HEK293 (cell line): ENCODE results near the gene RAB11FIP3.
A peak's percentile ranks its signal among the peaks of the same experiment; 100 is the strongest.

Source experiments
- CTCF ChIA-PET: fragments of 350-600 bp; formaldehyde crosslinking; extraction: SDS; loops from one replicate; lab custom pipeline; 2021; ENCODE audit warnings: antibody characterized with exemption; lab: Yijun Ruan, JAX
- POLR2A ChIA-PET: fragments of 300-600 bp; formaldehyde crosslinking; extraction: SDS; loops from one replicate; lab custom pipeline; 2020; ENCODE audit warnings: antibody characterized with exemption, inconsistent platforms; lab: Yijun Ruan, JAX
- H3K27ac ChIP-seq: fragments of 200-500 bp; sonication (Bioruptor generic); 2 replicates; pipeline ENCODE4 v1.5.1; 2014; ENCODE audit warnings: low read depth, low read length, control low read depth, inconsistent platforms; ENCODE audit errors: extremely low read depth
- H3K36me3 ChIP-seq, 2 experiments: fragments of 200-500 bp in 1 of 2; sonication (Bioruptor generic) in 1 of 2; 1 replicate in 1 of 2; 2 replicates in 1 of 2; pipeline ENCODE4 v1.5.1; 2014 to 2017; ENCODE audit warnings: inconsistent platforms in 2 of 2, low read length in 2 of 2; ENCODE audit not compliant: control insufficient read depth in 2 of 2, insufficient read depth in 1 of 2
- H3K4me1 ChIP-seq: fragments of 200-500 bp; sonication (Bioruptor generic); 2 replicates; pipeline ENCODE4 v1.5.1; 2014; ENCODE audit warnings: mild to moderate bottlenecking, low read length, inconsistent platforms; ENCODE audit not compliant: control insufficient read depth, insufficient read depth
- H3K4me3 ChIP-seq: 2 replicates; pipeline ENCODE4 v1.5.1; 2011; ENCODE audit warnings: low read depth, mild to moderate bottlenecking, control low read depth, low read length, moderate library complexity
- H3K9me3 ChIP-seq: fragments of 200-500 bp; sonication (Bioruptor generic); 2 replicates; pipeline ENCODE4 v1.5.1; 2014; ENCODE audit warnings: low read depth, low read length, inconsistent platforms; ENCODE audit not compliant: control insufficient read depth, insufficient read depth
- HIC1 ChIP-seq: fragments of 450-650 bp; formaldehyde crosslinking; IDR thresholded peaks from 2 replicates; pipeline ENCODE4 v1.5.1; 2016; ENCODE audit warnings: missing biosample characterization, missing genetic modification characterization
- IKZF3 ChIP-seq: fragments of 450-650 bp; IDR thresholded peaks from 2 replicates; pipeline ENCODE4 v1.5.0; 2018; ENCODE audit warnings: missing biosample characterization, mild to moderate bottlenecking, missing genetic modification characterization, moderate library complexity
- KLF1 ChIP-seq: fragments of 450-650 bp; formaldehyde crosslinking; IDR thresholded peaks from 2 replicates; pipeline ENCODE4 v1.5.1; 2016; ENCODE audit warnings: missing biosample characterization, missing genetic modification characterization
- PRDM2 ChIP-seq: fragments of 450-650 bp; formaldehyde crosslinking; IDR thresholded peaks from 2 replicates; pipeline ENCODE4 v1.5.1; 2016; ENCODE audit warnings: missing biosample characterization, missing genetic modification characterization, borderline replicate concordance
- PRDM6 ChIP-seq: fragments of 450-650 bp; formaldehyde crosslinking; IDR thresholded peaks from 2 replicates; pipeline ENCODE4 v1.5.1; 2017; ENCODE audit warnings: missing biosample characterization, missing genetic modification characterization
- RBAK ChIP-seq: fragments of 450-650 bp; formaldehyde crosslinking; IDR thresholded peaks from 2 replicates; pipeline ENCODE4 v1.5.1; 2016; ENCODE audit warnings: missing biosample characterization, missing genetic modification characterization
- ZBTB11 ChIP-seq: fragments of 450-650 bp; formaldehyde crosslinking; conservative IDR thresholded peaks from 2 replicates; pipeline ENCODE4 v1.5.1; 2016; ENCODE audit warnings: low read depth, missing biosample characterization, missing genetic modification characterization
- ZBTB17 ChIP-seq: fragments of 450-650 bp; formaldehyde crosslinking; IDR thresholded peaks from 2 replicates; pipeline ENCODE4 v1.5.1; 2016; ENCODE audit warnings: missing biosample characterization, missing genetic modification characterization
- ZBTB7A ChIP-seq: fragments of 450-650 bp; formaldehyde crosslinking; IDR thresholded peaks from 2 replicates; pipeline ENCODE4 v1.5.1; 2016; ENCODE audit warnings: low read depth, missing biosample characterization, missing genetic modification characterization
- ZEB2 ChIP-seq: fragments of 450-650 bp; formaldehyde crosslinking; IDR thresholded peaks from 2 replicates; pipeline ENCODE4 v1.5.1; 2016; ENCODE audit warnings: missing biosample characterization, missing genetic modification characterization
- ZIC2 ChIP-seq: fragments of 450-650 bp; formaldehyde crosslinking; IDR thresholded peaks from 2 replicates; pipeline ENCODE4 v1.5.1; 2016; ENCODE audit warnings: missing biosample characterization, missing genetic modification characterization
- ZNF146 ChIP-seq: fragments of 450-650 bp; formaldehyde crosslinking; IDR thresholded peaks from 2 replicates; pipeline ENCODE4 v1.5.1; 2016; ENCODE audit warnings: missing biosample characterization, missing genetic modification characterization
- ZNF223 ChIP-seq: fragments of 450-650 bp; formaldehyde crosslinking; IDR thresholded peaks from 2 replicates; pipeline ENCODE4 v1.5.1; 2016; ENCODE audit warnings: missing biosample characterization, missing genetic modification characterization
- ZNF354C ChIP-seq: fragments of 450-650 bp; formaldehyde crosslinking; IDR thresholded peaks from 2 replicates; pipeline ENCODE4 v1.5.1; 2016; ENCODE audit warnings: missing biosample characterization, missing genetic modification characterization, low read depth, borderline replicate concordance
- ZNF423 ChIP-seq: fragments of 450-650 bp; formaldehyde crosslinking; IDR thresholded peaks from 2 replicates; pipeline ENCODE4 v1.5.1; 2016; ENCODE audit warnings: missing biosample characterization, missing genetic modification characterization
- ZNF501 ChIP-seq: fragments of 450-650 bp; formaldehyde crosslinking; IDR thresholded peaks from 2 replicates; pipeline ENCODE4 v1.5.1; 2016; ENCODE audit warnings: missing biosample characterization, missing genetic modification characterization
- ZNF530 ChIP-seq: fragments of 450-650 bp; formaldehyde crosslinking; IDR thresholded peaks from 2 replicates; pipeline ENCODE4 v1.5.1; 2016; ENCODE audit warnings: low read depth, missing biosample characterization, missing genetic modification characterization
- ZNF654 ChIP-seq: fragments of 450-650 bp; formaldehyde crosslinking; IDR thresholded peaks from 2 replicates; pipeline ENCODE4 v1.5.1; 2016; ENCODE audit warnings: low read depth, missing biosample characterization, missing genetic modification characterization
- ZNF701 ChIP-seq: fragments of 450-650 bp; formaldehyde crosslinking; IDR thresholded peaks from 2 replicates; pipeline ENCODE4 v1.5.1; 2016; ENCODE audit warnings: missing biosample characterization, missing genetic modification characterization
- ZNF704 ChIP-seq: fragments of 450-650 bp; formaldehyde crosslinking; IDR thresholded peaks from 2 replicates; pipeline ENCODE4 v1.5.1; 2016; ENCODE audit warnings: missing biosample characterization, missing genetic modification characterization

The RAB11FIP3 gene

GRCh38 chr16:558298-559020 is 133.0 kb downstream of the RAB11FIP3 start:
- CTCF ChIA-PET, result no interaction called here
- H3K4me3 ChIP-seq, result no peak overlapping the region
- H3K27ac ChIP-seq, result no peak overlapping the region
- no peaks in the 10 kb centered on the region for H3K36me3 ChIP-seq
- no peaks in the 10 kb centered on the region; the same call in 1 of the 2 replicates for H3K4me1 ChIP-seq
- POLR2A ChIA-PET, result interaction anchor here (0.6 to 1.0 kb wide), 2 partner anchors 16 to 37 kb away, joined by 3 read pairs; no protein-coding TSS in a partner anchor
- TF ChIP-seq ZNF423 (tag by site-specific recombination), result no peak
- TF ChIP-seq KLF1 (tag by site-specific recombination), result peak; percentile 26; the same call in 1 of the 2 replicates
- no peak for TF ChIP-seq ZNF501
- TF ChIP-seq ZNF704 (tag by site-specific recombination), result no peak
- TF ChIP-seq ZIC2 (tag by site-specific recombination), result 0 out of 2 replicates have a peak, but pooled peaks have one; percentile 8
- no peak for TF ChIP-seq ZBTB7A (tag by site-specific recombination)
- TF ChIP-seq HIC1 (tag by site-specific recombination), result 0 out of 2 replicates have a peak, but pooled peaks have one; percentile 38
- TF ChIP-seq IKZF3 (tag by site-specific recombination), result no peak
- H3K9me3 ChIP-seq, result no peaks in the 10 kb centered on the region

GRCh38 chr16:559021-559380 is 133.6 kb downstream of the RAB11FIP3 start:
- Histone ChIP-seq H3K36me3 (no peaks in the 10 kb centered on the region), H3K4me3 (no peak overlapping the region), H3K4me1 (no peaks in the 10 kb centered on the region; the same call in 1 of the 2 replicates), H3K27ac (no peak overlapping the region), H3K9me3 (no peaks in the 10 kb centered on the region)
- ChIA-PET POLR2A (interaction anchor here (0.6 kb wide), 1 partner anchor 37 kb away, joined by 3 read pairs; no protein-coding TSS in a partner anchor), CTCF (no interaction called here)
- no peak for TF ChIP-seq PRDM2
- TF ChIP-seq ZNF701, result no peak
- no peak for TF ChIP-seq ZNF146 (tag by site-specific recombination)
- TF ChIP-seq ZEB2 (tag by site-specific recombination), result no peak
- no peak for TF ChIP-seq ZNF530 (tag by site-specific recombination)
- no peak for TF ChIP-seq ZBTB17 (tag by site-specific recombination)
- TF ChIP-seq ZNF354C, result no peak
- no peak for TF ChIP-seq ZBTB11
- no peak for TF ChIP-seq PRDM6 (tag by site-specific recombination)
- no peak for TF ChIP-seq ZNF654 (tag by site-specific recombination)
- no peak for TF ChIP-seq ZNF223 (tag by site-specific recombination)
- no peak for TF ChIP-seq RBAK
- TF ChIP-seq, all 188 proteins: peak for 0
